ENCODE measurements around the gene PDE6B. TPM values are rescaled to one million over a fixed set of nuclear protein-coding genes. Genes with fewer than 3 reads are reported as not detected.

The PDE6B gene
- total RNA-seq, 1 experiment from 2014 or later, result not detected

GRCh38 chr4:610411-611261, 14.7 kb upstream of the PDE6B start:
- Histone ChIP-seq H4K20me1 (ENCODE audit: low read length) (no peaks in the 10 kb centered on the region), H3K4me3 (ENCODE audit: low read length) (no peak overlapping the region), H3K79me2 (ENCODE audit: low read length) (no peaks in the 10 kb centered on the region), H3K27me3 (ENCODE audit: low read length) (no peaks in the 10 kb centered on the region), H3K4me2 (ENCODE audit: low read length) (peak overlapping the region; percentile 37), H3K9me2 (replicated peaks; ENCODE audit: low read length) (no peaks in the 10 kb centered on the region), H3K4me1 (ENCODE audit: insufficient read depth, low read length) (peaks cover 15% of the 10 kb centered on the region), H3K9me3 (ENCODE audit: low read length) (no peaks in the 10 kb centered on the region), H3K27ac (ENCODE audit: low read length) (peak overlapping the region; percentile 17; the same call in 1 of the 2 replicates), H2AFZ (ENCODE audit: low read length) (no peak overlapping the region), H3K36me3 (ENCODE audit: low read depth, low read length) (no peaks in the 10 kb centered on the region), H3K9ac (ENCODE audit: low read length) (no peak overlapping the region), H3F3A (ENCODE audit: low read length, unreplicated experiment) (no peaks in the 10 kb centered on the region)
- peak; percentile 97 for ATAC-seq
- intact Hi-C loops (cut with micrococcal nuclease), result no loop called here
- ChIA-PET CTCF (interaction anchor here (0.6 kb wide), 1 partner anchor 11 kb away, joined by 3 read pairs; no protein-coding TSS in a partner anchor), POLR2A (ENCODE audit: unreplicated experiment) (no interaction called here)
- no TSS peak for BruUV-seq (replicated peaks)
- DNase-seq, result peak; percentile 95
- TF ChIP-seq CTCF (conservative IDR thresholded peaks at IDR 0.05; ENCODE audit: low read depth, low read length), result no peak
- no peak for TF ChIP-seq EZH2 (IDR thresholded peaks at IDR 0.05; ENCODE audit: low read length, unreplicated experiment)
- no peak for TF ChIP-seq EZH2phosphoT487 (IDR thresholded peaks at IDR 0.05; ENCODE audit: borderline replicate concordance, low read length)

GRCh38 chr4:612052-612748, 13.2 kb upstream of the PDE6B start:
- Histone ChIP-seq H3F3A (ENCODE audit: low read length, unreplicated experiment) (no peaks in the 10 kb centered on the region), H3K36me3 (ENCODE audit: low read depth, low read length) (no peaks in the 10 kb centered on the region), H3K9ac (ENCODE audit: low read length) (no peak overlapping the region), H3K27me3 (ENCODE audit: low read length) (no peaks in the 10 kb centered on the region), H3K9me2 (replicated peaks; ENCODE audit: low read length) (no peaks in the 10 kb centered on the region), H3K27ac (ENCODE audit: low read length) (no peak overlapping the region), H3K9me3 (ENCODE audit: low read length) (no peaks in the 10 kb centered on the region), H3K4me2 (ENCODE audit: low read length) (no peak overlapping the region), H3K4me3 (ENCODE audit: low read length) (no peak overlapping the region), H4K20me1 (ENCODE audit: low read length) (no peaks in the 10 kb centered on the region), H2AFZ (ENCODE audit: low read length) (no peak overlapping the region), H3K4me1 (ENCODE audit: insufficient read depth, low read length) (peaks cover 15% of the 10 kb centered on the region), H3K79me2 (ENCODE audit: low read length) (no peaks in the 10 kb centered on the region)
- intact Hi-C loops (cut with micrococcal nuclease), result no loop called here
- DNase-seq, result no peak
- no peak for ATAC-seq
- no TSS peak for BruUV-seq (replicated peaks)
- POLR2A ChIA-PET (ENCODE audit: unreplicated experiment), result no interaction called here
- CTCF ChIA-PET, result no interaction called here
- TF ChIP-seq CTCF (conservative IDR thresholded peaks at IDR 0.05; ENCODE audit: low read depth, low read length), result no peak
- TF ChIP-seq EZH2phosphoT487 (IDR thresholded peaks at IDR 0.05; ENCODE audit: borderline replicate concordance, low read length), result no peak
- no peak for TF ChIP-seq EZH2 (IDR thresholded peaks at IDR 0.05; ENCODE audit: low read length, unreplicated experiment)

GRCh38 chr4:612749-613125, 12.6 kb upstream of the PDE6B start:
- no peaks in the 10 kb centered on the region for H3K36me3 ChIP-seq (ENCODE audit: low read depth, low read length)
- ChIA-PET CTCF (no interaction called here), POLR2A (ENCODE audit: unreplicated experiment) (no interaction called here)
- no peaks in the 10 kb centered on the region for H3K9me2 ChIP-seq (replicated peaks; ENCODE audit: low read length)
- intact Hi-C loops (cut with micrococcal nuclease), result no loop called here
- H3K4me3 ChIP-seq (ENCODE audit: low read length), result no peak overlapping the region
- H4K20me1 ChIP-seq (ENCODE audit: low read length), result no peaks in the 10 kb centered on the region
- H2AFZ ChIP-seq (ENCODE audit: low read length), result no peak overlapping the region
- no peaks in the 10 kb centered on the region for H3F3A ChIP-seq (ENCODE audit: low read length, unreplicated experiment)
- H3K4me2 ChIP-seq (ENCODE audit: low read length), result no peak overlapping the region
- no peaks in the 10 kb centered on the region for H3K9me3 ChIP-seq (ENCODE audit: low read length)
- H3K79me2 ChIP-seq (ENCODE audit: low read length), result no peaks in the 10 kb centered on the region
- no peaks in the 10 kb centered on the region for H3K27me3 ChIP-seq (ENCODE audit: low read length)
- H3K4me1 ChIP-seq (ENCODE audit: insufficient read depth, low read length), result peaks cover 15% of the 10 kb centered on the region
- ATAC-seq (no peak), DNase-seq (no peak)
- BruUV-seq (replicated peaks), result no TSS peak
- no peak overlapping the region for H3K27ac ChIP-seq (ENCODE audit: low read length)
- TF ChIP-seq CTCF (conservative IDR thresholded peaks at IDR 0.05; ENCODE audit: low read depth, low read length) (no peak), EZH2phosphoT487 (IDR thresholded peaks at IDR 0.05; ENCODE audit: borderline replicate concordance, low read length) (no peak), EZH2 (IDR thresholded peaks at IDR 0.05; ENCODE audit: low read length, unreplicated experiment) (no peak)
- H3K9ac ChIP-seq (ENCODE audit: low read length), result no peak overlapping the region

Measured in PC-3 (cell line).